GM19025 (cell line): ENCODE measurements around the gene PPP1R26.
"Not testable (repeated sequence)": the region's sequence is repeated elsewhere in the genome, so short reads cannot be mapped to it uniquely, and the experiment has no call there.

ENCODE experiments used
- ATAC-seq: cut with Tn5 transposase; IDR thresholded peaks from one replicate; pipeline ENCODE4 v1.9.1; 2021; ENCODE audit warnings: mild to moderate bottlenecking, low read depth, moderate library complexity; ENCODE audit not compliant: unreplicated experiment

Gene PPP1R26

GRCh38 chr9:135516132-135516860 is 36.7 kb downstream of the PPP1R26 start:
- ATAC-seq = no peak

DNA sequence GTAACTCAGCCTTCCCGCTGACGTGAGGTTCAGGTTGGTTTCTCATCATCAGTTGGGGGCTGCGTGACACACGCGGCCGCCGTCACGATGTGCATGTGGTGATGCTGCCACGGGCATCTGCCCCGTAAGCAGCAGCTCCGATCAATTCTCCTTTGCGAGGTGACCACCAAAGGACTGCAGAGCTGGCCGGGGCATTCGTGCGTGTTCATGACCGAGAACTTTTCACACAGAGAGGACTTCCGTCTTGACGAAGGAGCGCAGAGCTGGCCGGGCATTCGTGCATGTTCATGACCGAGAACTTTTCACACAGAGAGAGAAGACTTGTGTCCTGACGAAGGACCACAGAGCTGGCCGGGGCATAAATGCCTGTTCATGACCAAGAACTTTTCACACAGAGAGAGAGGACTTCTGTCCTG is 37.8 kb downstream of the PPP1R26 start:
- no peak for ATAC-seq

DNA sequence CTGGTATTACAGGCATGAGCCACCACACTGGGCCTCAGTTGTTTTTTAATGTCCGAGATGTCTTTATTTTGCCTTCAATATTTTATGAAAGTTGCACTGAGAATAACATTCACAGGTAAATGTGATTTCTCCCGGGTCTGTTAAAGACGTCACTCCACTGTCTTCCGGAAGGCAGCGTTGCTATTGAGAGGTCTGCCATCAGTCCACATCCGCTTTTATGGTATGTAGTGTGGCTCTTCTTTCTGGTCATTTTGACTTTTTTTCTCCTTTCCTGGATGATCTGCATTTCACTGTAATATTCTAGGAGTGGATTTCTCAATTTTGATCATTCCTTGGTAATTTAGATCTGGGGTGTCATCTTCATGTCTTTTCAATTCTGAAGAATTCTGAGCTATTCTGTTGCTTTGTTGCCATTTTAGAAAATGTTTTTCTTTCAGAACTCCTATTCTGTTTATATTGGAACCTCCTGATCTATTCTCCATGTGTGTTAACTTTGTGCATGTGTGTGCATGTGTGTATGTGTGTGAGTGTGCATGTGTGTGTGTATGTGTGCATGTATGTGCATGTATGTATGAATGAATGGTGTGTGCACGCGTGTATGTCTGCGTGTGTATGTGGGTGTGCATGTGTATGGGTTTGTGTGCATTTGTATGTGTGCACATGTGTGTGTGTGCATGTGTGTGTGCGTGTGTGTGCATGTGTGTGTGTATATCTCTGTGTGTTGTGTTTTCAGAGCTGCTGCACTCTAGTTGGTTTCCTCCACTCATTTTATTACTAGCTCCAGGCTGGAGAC is 39.8 kb downstream of the PPP1R26 start:
- ATAC-seq = no peak

GRCh38 chr9:135520916-135521607 is 41.5 kb downstream of the PPP1R26 start, which contains the start of gene LCN1:
Gene LCN1, plus strand, starts transcription at chr9:135521440. Its CDS starts 58 bp downstream, at chr9:135521498.
- no peak for ATAC-seq

GRCh38 chr9:135521608-135522095 is 42.1 kb downstream of the PPP1R26 start:
- no peak for ATAC-seq

- no peak for ATAC-seq
Measured at GRCh38 chr9:135522137-135522877, 42.7 kb downstream of the PPP1R26 start.

DNA sequence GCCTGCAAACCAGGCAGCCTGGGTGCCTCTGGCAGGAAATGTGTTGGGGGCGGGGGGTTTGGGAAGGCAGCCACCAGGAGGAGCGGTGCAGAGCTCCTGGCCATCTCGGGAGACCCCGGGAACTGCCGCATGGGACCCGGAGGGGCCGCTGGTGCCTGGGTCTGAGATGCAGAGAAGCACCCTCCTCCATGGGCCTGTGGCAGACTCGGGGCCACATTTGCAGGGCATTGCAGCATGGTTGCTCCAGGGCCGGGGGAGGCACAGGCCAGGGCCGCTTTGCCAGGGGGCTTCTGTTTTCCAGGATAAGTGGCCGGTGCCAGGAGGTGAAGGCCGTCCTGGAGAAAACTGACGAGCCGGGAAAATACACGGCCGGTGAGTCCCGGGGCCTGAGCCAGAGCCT is 43.3 kb downstream of the PPP1R26 start:
- ATAC-seq = no peak

DNA sequence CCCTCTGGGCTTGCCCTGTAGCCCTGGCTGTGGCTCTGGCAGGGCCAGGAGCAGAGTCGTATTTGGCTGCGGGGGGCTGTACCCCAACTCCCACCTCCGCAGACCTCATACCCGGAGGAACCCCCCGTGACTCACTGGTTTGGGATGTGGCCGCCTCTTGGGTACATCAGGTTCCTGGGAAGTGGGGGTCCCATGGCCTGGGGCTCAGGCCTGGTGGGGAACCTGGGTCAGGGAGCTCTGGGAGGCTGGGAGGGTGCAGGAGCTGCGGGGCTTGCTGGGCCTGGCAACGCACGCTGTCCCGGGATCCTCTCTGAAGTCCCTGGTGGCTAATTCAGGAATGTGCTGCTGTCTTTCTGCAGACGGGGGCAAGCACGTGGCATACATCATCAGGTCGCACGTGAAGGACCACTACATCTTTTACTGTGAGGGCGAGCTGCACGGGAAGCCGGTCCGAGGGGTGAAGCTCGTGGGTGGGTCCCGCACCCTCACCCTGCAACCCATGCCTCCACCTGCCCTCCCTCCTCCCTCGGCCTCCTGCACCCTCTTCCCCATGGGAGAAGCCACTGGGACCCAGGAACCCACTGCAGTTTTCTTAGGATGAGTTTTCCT is 44.0 kb downstream of the PPP1R26 start:
- no peak for ATAC-seq

DNA sequence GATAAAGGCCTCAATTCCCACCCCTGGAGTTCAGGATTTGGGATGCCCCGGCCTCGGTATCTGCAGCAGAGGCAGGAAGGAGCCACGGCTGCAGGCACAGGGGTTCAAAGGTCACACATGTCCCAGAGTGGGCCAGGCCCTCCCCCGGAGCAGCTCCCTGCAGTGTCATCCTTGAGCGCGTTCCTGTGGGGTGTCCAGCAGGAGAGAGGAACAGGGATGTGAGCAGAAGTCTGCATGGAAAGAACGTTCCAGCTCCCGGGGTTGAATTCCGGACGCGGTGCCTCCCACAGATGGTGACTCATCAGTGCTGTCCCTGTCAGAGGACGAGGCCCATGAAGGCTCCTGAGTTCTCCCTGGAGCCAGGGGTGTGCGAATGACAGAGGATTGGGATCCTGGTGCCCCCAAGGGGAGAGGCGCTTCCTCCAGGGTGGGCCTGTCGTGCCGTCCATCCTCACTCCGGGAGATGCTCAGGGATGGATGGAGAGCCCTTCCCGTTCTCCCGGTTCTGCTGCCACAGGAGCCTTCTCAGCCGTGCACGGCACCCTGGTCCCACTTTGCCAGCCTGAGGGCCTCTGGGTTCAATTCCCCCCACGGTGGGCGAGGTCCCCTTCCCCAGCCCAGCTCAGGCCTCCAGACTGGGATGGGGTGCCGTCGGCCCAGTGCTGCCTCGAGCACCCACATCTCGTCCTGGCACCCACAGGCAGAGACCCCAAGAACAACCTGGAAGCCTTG is 44.7 kb downstream of the PPP1R26 start:
- ATAC-seq = no peak

DNA sequence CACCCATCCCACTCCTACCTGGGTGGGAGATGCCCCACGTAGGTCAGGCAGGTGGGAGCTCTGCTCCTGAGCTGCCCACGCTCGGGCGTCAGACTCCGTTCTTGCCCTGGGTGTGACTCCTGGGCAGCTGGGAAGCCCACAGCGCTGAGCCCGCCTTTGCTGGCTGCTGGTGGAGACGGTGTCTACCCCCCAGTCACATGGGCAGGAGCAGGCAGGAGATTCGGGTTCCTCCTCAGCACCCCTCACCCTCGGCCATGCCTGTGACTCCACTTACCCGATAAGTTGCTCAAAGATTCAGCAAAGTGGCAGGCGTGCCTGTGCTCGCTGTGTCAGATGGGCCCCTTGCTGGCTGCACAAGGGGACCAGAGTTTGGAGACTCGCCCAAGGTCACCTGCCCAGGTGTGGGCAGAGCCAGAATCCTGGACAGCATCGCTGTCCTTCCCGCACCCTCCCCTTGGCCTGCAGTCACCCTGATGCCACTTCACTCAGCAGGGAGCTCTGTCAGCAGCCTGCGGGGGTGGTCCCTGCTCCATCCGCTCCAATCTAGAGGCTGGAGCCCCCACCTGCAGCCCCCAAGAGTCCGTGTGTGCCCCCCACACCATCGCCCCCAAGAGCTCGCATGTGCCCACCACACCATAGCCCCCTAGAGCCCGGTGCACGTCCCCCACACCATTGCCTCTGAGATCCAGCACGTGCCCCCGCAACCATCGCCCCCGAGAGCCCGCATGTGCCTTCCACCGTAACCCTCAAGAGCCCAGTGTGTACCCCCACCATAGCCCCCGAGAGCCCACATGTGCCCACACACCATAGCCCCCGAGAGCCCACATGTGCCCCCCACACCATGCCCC is 45.9 kb downstream of the PPP1R26 start:
- ATAC-seq = no peak

GRCh38 chr9:135526089-135526729 is 46.6 kb downstream of the PPP1R26 start:
- ATAC-seq = no peak

- no peak for ATAC-seq
Measured at GRCh38 chr9:135526730-135527571, 47.4 kb downstream of the PPP1R26 start.

GRCh38 chr9:135528842-135529435 is 49.4 kb downstream of the PPP1R26 start:
- ATAC-seq = not testable (repeated sequence)

DNA sequence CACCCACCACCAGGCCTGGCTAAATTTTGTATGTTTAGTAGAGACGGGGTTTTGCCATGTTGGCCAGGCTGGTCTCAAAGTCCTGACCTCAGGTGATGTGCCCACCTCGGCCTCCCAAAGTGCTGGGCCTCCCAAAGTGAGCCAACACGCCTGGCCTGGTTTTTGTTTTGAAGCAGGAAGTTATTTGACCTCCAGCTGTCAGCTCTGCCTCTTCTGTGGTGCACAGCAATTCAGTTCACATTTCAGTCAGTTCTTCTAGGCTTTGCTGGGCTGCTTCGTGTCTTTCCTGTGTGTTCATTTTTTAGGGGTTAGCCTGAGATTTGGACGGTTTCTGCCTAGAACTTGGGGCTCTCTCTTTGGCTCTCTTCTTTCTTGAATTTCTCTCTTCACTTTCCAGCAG is 50.6 kb downstream of the PPP1R26 start:
- ATAC-seq = no peak

- ATAC-seq = no peak
Measured at GRCh38 chr9:135531096-135531495, 51.5 kb downstream of the PPP1R26 start.

DNA sequence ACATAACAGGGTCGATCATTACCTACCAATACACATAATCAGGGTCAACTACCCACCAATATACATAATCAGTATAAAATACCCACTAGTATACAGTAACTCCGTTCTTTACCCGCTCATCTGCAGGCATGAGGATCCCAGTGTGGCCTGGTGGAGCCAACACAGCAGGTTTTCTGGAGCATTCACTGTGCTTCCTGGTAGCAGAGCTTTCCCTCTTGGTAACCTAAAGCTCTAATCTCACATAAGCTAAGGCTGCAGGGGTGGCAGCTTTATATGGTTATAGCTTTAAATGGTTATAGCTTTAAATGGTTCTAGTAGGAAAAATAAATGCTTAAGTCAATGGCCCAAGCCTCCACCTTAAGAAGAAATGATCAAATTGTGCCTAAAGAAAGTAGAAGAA is 53.5 kb downstream of the PPP1R26 start:
- no peak for ATAC-seq

DNA sequence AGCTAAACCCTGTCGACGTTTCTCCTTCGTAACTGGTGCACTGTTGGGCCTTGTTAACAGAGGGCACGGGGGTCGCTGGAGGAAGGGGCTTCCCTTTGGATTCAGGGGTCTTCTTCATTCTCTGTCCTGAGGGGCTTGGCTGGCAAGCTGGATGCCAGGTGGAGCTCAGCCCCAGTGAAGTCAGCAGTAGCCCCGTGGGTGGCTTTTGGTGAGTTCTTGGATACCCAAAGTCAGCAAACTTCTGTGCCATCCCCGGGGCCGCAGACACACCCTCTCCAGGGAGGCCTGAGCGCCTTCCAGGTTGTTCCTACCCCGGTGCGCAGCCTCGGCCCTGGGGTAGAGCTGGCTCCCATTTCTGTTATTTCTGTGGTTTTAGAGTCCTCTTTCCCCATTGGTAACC is 54.1 kb downstream of the PPP1R26 start:
- ATAC-seq = no peak
